Cardiac septum (tissue), 1 donor: ENCODE measurements around the gene CDRT15. TPM values are rescaled to one million over a fixed set of nuclear protein-coding genes. Genes with fewer than 3 reads are reported as not detected.

Source experiments
- DNase-seq: peaks from one replicate; pipeline ENCODE4 v3.0.0-alpha.2; 2020; ENCODE audit warnings: low spot score
- intact Hi-C: fragments of 100-400 bp; cut with DNase I; formaldehyde crosslinking; loops from one replicate; pipeline ENCODE4 v1.14.0; 2022
- total RNA-seq: library from RNA; stranded (reverse); fragmentation: NEBNext Ultra II Directional; extraction: Animal tissue kit (Norgen Biotek cat#: 25700); gene quantifications from one replicate; pipeline ENCODE4 v1.2.1, GENCODE V29; 2021
- donor health status: DM: no; HTN: no; CAD: no.

Gene CDRT15
- total RNA-seq, 1 donor from 2014 or later, result not detected

DNA sequence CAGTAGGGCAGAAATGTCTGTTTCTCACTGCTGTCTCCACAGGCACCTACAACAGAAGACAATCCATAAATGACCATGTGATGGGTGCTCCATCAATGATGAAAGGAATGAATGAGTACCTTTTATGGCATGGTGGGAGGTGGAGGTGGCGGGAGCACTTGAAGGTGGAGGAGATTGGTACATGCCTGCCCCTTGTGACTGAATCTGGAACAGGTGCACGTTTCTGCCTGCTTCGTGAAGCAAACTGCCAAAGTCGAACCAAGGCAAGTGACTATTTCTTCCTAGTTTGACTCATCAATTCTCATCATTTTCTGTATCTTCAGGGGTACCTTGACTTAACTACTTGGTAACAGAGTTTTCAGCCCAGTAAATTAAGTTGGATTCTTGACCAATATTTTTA lies 25.4 kb downstream of the CDRT15 start:
- intact Hi-C loops, result no loop called here
- no peak for DNase-seq

DNA sequence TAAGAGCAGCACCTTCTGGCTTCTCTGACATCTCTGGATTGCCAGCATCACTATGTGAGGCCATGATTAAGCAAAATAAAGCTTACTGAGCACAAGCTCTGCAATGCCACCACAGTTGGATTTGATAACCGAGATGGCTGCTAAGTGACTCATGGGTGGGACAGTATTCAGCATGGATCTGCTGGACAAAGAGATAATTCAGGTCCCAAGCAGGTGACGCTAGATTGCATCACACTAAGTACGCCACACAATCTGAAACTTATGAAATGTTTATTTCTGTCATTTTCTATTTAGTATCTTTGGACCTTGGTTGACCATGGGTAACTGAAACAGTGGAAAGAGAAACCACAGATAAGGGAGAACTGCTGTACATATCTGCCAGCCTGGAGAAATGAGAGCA lies 27.4 kb downstream of the CDRT15 start:
- intact Hi-C loops, result loop anchor here (10.0 kb wide), 2 partner anchors 86 to 604 kb away; partner anchors contain the start of gene HS3ST3A1
- no peak for DNase-seq

DNA sequence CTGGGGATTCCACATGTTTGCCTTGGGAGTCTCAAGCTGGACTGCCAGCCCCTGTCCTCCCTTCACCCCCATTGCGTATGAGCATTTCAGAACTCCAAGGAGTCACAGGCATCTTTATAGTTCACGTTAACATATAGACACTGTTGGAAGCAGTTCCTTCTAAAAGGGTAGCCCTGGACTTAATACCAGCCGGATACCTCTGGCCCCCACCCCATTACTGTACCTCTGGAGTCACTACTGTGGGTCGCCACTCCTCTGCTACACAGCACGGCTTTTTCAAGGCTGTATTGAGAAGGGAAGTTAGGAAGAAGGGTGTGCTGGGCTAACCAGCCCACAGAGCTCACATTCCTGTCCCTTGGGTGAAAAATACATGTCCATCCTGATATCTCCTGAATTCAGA lies 28.9 kb downstream of the CDRT15 start:
- intact Hi-C loops, result loop anchor here (10.0 kb wide), 2 partner anchors 87 to 603 kb away; partner anchors contain the start of gene HS3ST3A1
- no peak for DNase-seq

DNA sequence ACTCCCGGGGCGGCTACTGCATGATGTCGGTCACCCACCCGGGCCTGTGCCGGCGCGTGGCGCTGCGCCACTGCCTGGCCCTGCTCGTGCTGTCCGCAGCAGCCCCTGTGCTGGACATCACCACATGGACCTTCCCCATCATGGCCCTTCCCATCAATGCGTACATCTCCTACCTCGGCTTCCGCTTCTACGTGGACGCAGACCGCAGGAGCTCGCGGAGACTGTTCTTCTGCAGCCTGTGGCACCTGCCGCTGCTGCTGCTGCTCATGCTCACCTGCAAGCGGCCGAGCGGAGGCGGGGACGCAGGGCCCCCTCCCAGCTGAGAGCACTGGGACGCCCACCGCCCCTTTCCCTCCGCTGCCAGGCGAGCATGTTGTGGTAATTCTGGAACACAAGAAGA lies 29.8 kb downstream of the CDRT15 start:
- DNase-seq, result no peak
- intact Hi-C loops, result loop anchor here (10.0 kb wide), 2 partner anchors 88 to 602 kb away; partner anchors contain the start of gene HS3ST3A1

GRCh38 chr17:14205992-14206461 lies 30.6 kb downstream of the CDRT15 start:
- intact Hi-C loops, result loop anchor here (10.0 kb wide), 2 partner anchors 89 to 601 kb away; partner anchors contain the start of gene HS3ST3A1
- DNase-seq, result no peak

- intact Hi-C loops, result loop anchor here (10.0 kb wide), 2 partner anchors 89 to 601 kb away; partner anchors contain the start of gene HS3ST3A1
- DNase-seq, result no peak
Measured at GRCh38 chr17:14205380-14205779, 31.3 kb downstream of the CDRT15 start.

GRCh38 chr17:14204546-14204945 lies 32.1 kb downstream of the CDRT15 start:
- DNase-seq, result no peak
- intact Hi-C loops, result loop anchor here (10.0 kb wide), 2 partner anchors 90 to 600 kb away; partner anchors contain the start of gene HS3ST3A1

GRCh38 chr17:14204084-14204483 lies 32.6 kb downstream of the CDRT15 start:
- intact Hi-C loops, result loop anchor here (10.0 kb wide), 2 partner anchors 91 to 599 kb away; partner anchors contain the start of gene HS3ST3A1
- no peak for DNase-seq

DNA sequence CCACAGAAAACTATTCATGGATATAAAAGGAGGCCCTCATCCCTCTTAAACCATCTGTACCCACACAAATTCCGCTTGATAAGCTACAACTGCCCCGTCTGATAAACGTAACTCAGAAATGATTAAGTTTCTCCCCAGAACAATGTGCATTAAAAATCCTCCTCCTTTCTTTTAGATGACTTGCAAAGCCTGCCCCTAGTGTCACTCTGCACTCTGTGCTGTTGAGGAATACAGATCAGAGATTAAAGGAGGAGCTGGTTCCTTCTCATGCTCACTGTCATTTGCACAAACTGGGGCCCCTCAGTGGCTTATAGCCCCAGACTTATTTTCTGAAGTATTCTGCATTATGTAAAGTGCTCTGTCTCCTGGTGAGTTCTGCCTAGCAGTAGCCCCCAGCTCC lies 33.3 kb downstream of the CDRT15 start:
- DNase-seq, result no peak

GRCh38 chr17:14202388-14203166 lies 34.1 kb downstream of the CDRT15 start:
- intact Hi-C loops, result loop anchor here (10.0 kb wide), 2 partner anchors 92 to 598 kb away; partner anchors contain the start of gene HS3ST3A1
- DNase-seq, result no peak

More for the DNA sequence above, 33.3 kb downstream of the CDRT15 start:
- intact Hi-C loops, result loop anchor here (10.0 kb wide), 2 partner anchors 91 to 599 kb away; partner anchors contain the start of gene HS3ST3A1

GRCh38 chr17:14201988-14202380 lies 34.7 kb downstream of the CDRT15 start:
- intact Hi-C loops, result loop anchor here (10.0 kb wide), 2 partner anchors 93 to 597 kb away; partner anchors contain the start of gene HS3ST3A1
- DNase-seq, result no peak

DNA sequence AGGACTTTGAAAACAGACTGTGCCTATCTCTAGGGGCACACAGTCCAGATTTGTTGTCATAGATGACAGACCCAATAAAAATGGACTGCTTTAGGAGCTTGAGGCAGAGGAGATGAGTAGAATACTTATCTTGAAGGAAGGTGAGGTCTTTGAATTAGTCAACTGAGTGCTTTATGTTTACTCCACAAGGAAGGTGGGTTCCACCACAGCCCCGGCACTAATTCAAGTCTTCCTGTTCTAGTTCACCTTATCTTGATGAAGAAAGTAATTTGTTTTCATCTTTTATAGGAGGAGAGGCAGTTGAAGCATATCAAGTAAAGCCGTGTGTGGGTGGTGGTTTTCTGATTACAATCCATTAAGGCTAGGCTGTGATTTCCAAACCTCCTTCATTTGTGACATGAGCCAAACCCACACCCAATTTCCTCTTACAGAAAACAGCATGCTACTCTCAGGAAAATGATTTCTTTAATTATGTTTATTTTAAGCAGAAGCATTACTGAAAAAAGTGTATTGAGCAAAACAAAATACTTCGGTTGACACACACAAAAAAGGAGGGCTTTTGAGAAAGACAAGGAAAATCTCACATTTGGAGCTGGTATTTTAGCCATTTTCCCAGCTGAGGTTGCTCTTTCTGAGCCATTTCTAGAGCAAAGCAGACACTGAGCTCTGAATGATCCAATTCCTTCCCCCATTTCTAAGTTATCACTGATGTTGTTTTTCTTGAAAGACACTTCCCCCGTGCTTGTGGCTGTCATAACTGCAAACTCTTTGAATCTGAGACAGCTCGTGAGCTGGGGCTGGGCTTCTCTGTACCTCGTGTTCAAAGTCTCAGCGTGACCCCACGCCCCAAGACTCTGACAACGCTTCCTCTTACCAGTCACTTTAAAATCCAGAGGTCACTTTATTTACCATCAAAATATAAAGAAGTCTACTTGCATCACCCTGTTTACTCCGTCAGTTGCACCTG lies 35.4 kb downstream of the CDRT15 start:
- DNase-seq, result no peak
- intact Hi-C loops, result loop anchor here (10.0 kb wide), 2 partner anchors 93 to 597 kb away; partner anchors contain the start of gene HS3ST3A1

DNA sequence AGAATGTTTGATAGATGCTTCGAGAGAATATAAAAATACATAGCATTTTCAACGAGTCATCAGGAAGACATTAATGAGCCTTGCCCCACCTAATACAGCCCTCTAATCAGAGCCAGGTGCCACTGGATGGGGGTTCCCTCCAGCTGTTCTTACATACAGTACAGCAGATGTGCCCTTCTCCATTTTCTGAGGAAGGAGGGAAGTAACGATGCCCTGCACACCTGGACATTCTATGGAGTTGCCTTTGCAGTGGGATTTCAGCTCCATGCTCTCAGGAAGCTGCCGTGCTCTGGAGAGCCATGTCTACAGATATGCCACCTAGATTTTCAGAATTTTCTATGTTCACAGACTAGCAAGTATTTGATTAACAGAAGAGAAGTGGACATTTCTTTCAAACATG lies 36.3 kb downstream of the CDRT15 start:
- intact Hi-C loops, result loop anchor here (10.0 kb wide), 2 partner anchors 94 to 596 kb away; partner anchors contain the start of gene HS3ST3A1
- DNase-seq, result no peak

DNA sequence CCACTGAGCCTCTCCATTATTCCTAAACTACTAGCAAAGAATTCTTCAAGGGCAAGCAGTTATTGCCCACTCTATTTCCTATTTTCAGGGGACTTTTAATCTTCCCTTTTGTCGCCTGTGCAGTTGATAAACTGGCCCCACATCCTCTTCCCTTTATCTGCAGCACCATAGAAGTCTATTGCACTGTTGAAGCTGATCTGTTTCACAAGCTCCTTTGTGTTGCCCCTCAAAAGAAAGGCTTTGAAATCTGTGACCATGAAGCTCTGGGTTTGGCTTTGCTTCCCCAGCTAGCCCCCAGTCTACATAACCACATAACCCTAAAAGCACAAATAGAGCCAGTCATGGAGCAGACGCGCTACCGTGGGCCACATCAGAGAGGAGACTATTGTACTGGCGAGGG lies 37.1 kb downstream of the CDRT15 start:
- intact Hi-C loops, result no loop called here

DNA sequence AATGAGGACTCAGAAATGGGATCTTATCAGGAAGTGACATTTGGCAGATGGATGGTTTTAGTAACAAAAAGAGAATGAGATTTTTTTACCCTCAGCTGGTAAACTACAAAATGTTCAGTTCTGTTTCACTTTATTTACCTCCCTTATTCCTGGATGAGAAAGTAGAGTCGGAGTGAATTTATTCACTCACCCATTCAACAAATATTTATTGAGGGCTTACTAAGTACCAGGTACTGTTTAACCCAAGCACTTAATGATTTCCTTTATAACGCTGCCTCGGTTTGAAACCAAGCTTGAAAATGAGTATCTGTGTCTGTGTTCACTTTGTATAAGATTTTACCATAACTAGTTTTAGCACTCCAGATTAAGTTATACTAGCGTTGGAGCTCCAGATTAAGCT lies 38.1 kb downstream of the CDRT15 start:
- no peak for DNase-seq
- intact Hi-C loops, result no loop called here

More for the DNA sequence above, 37.1 kb downstream of the CDRT15 start:
- DNase-seq, result no peak

DNA sequence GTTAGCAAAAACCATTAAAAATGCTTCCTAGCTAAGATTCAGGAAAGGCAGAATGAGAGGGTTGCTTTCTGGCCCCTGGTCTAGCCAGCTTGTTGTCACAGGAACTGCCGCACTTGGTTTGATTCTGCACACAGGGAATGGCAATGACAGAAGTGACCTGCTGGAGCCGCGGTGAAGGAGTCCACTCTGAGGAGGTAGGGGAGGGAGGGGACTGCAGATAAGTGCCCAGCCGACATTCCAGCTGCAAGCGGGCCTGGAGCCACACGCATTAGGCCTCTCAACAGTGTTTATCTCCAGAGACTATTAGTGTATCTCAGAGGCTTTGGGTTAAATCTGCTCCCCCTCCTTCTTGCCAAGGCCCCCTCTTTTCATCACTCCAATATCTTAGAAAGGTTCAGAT lies 38.6 kb downstream of the CDRT15 start:
- intact Hi-C loops, result no loop called here
- no peak for DNase-seq

DNA sequence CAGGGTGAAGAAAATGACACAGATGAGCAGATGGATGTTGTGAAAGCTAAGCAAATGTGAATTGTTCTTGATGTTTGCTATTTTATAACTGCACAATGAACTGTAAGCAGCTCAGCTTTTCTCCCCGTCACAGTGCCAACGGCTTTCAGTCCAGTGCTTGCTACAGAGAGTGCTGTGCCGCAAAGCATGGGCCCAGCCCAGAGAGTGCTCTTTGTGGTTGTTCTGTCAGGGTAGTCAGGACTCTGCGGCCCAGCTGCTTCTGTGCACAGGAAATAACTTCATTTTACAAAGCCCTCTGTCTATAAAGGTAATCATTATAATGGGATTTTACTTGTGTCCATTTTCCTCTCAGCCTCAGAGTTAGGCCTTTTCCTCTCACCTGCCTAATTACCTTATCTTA lies 39.1 kb downstream of the CDRT15 start:
- DNase-seq, result no peak
- intact Hi-C loops, result no loop called here

DNA sequence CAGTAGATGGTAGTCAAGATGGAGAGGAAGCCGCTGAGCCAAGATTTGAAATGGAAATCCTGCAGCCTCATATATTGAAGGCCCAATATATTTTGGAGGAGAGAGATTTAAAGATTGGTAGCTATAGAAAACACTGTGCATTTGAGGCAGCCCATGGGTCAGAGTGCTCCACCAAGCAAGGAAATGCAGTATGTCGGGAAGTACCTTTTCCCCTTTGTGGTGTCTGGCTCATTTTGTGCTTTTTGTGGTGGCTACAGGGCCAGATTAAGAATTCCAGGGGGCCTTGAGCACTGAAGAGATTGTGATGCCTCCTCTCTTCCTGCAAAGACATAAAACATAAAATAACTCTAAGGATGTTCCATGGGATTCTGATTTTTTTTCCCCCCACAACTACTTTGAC lies 39.6 kb downstream of the CDRT15 start:
- intact Hi-C loops, result no loop called here
- no peak for DNase-seq

DNA sequence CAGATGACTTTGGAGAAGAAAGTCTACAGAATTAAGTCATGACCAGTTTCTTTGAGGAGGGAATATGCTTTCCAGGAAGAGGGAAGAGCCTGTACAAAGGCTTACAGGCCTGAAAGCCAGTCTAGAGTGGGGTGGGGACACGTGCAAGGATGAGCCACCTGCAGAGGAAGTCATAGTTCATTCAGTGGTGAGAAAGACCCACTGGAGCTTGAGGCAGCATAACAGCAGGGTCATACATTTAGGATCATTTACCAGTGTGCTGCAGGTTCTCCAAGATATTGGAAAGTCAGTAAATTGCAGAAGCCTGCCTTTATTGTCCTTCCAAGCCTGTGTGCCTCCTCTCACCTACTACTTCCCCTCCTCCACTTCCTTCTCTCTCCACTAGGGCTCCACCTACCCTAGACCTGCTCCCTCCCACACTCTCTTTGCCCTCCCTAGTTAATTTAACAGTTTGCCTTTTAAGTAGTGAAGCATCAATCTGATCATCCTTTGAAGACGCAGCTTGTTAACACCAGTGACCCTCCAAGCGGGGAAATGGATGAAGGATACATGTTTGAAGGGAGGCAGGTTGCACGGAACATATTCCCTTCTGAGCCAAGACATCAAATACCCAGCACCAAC lies 40.2 kb downstream of the CDRT15 start:
- intact Hi-C loops, result no loop called here
- no peak for DNase-seq
